Right renal cortex interstitium (tissue), 3 donors: Measurements from ENCODE around the gene DNAAF2. TPM values are rescaled to one million over a fixed set of nuclear protein-coding genes. Genes with fewer than 3 reads are reported as not detected.
"Not testable (repeated sequence)": the region's sequence is repeated elsewhere in the genome, so short reads cannot be mapped to it uniquely, and the experiment has no call there.

Experiments used
- DNase-seq, 3 donors: peaks; one replicate each; pipeline ENCODE4 v3.0.0-alpha.2; 2013; ENCODE audit warnings: low read depth in 3 of 3, low spot score in 2 of 3
- polyA plus RNA-seq, 3 donors: library from polyadenylated mRNA; unstranded; fragments of 120-200 nt; gene quantifications; one replicate each; pipeline ENCODE4 v1.2.1, GENCODE V29; 2013; ENCODE audit not compliant: insufficient read length in 3 of 3

Gene DNAAF2
- 10 to 100 TPM; 17.5 to 18.7 (median 18.0) TPM for polyA plus RNA-seq

- peak; percentile 69 to 74 (median 72) for DNase-seq
Observed at GRCh38 chr14:49634547-49635334, at the start of gene DNAAF2. Gene DNAAF2, minus strand, starts transcription at chr14:49635244. Its CDS starts 95 bp downstream, at chr14:49635149.

GRCh38 chr14:49679271-49679670 is 44.2 kb upstream of the DNAAF2 start:
- no peak for DNase-seq

GRCh38 chr14:49677643-49678042 is 42.6 kb upstream of the DNAAF2 start:
- DNase-seq: no peak

- no peak for DNase-seq
Observed at GRCh38 chr14:49673586-49673985, 38.5 kb upstream of the DNAAF2 start.

GRCh38 chr14:49670475-49670874 is 35.4 kb upstream of the DNAAF2 start:
- no peak for DNase-seq

GRCh38 chr14:49659526-49660455 is 24.7 kb upstream of the DNAAF2 start:
- DNase-seq: no peak

- DNase-seq: not testable (repeated sequence)
Observed at GRCh38 chr14:49657500-49657899, 22.5 kb upstream of the DNAAF2 start.

- DNase-seq: no peak
Observed at GRCh38 chr14:49654511-49654910, 19.5 kb upstream of the DNAAF2 start.

- DNase-seq: no peak
Observed at GRCh38 chr14:49653508-49653907, 18.5 kb upstream of the DNAAF2 start.

- DNase-seq: no peak
Observed at GRCh38 chr14:49642163-49642562, 7.1 kb upstream of the DNAAF2 start.

GRCh38 chr14:49641697-49642129 is 6.7 kb upstream of the DNAAF2 start:
- no peak for DNase-seq

- no peak for DNase-seq
Observed at GRCh38 chr14:49640540-49641417, 5.7 kb upstream of the DNAAF2 start.

GRCh38 chr14:49637534-49638078 is 2.6 kb upstream of the DNAAF2 start:
- no peak for DNase-seq

- no peak for DNase-seq
Observed at GRCh38 chr14:49636866-49637265, 1.8 kb upstream of the DNAAF2 start.

- peak; percentile 86 to 88 (median 87) for DNase-seq
Observed at GRCh38 chr14:49633640-49634546, 1.2 kb downstream of the DNAAF2 start.

- no peak for DNase-seq
Observed at GRCh38 chr14:49623941-49624839, 10.9 kb downstream of the DNAAF2 start.

GRCh38 chr14:49623387-49623786 is 11.7 kb downstream of the DNAAF2 start:
- DNase-seq: no peak

GRCh38 chr14:49622022-49622607 is 12.9 kb downstream of the DNAAF2 start:
- DNase-seq: no peak
